ENCODE data around the gene GLB1L3.
A peak's percentile ranks its signal among the peaks of the same experiment; 100 is the strongest.
"Not testable (repeated sequence)": the region's sequence is repeated elsewhere in the genome, so short reads cannot be mapped to it uniquely, and the experiment has no call there.

GLB1L3 gene

DNA sequence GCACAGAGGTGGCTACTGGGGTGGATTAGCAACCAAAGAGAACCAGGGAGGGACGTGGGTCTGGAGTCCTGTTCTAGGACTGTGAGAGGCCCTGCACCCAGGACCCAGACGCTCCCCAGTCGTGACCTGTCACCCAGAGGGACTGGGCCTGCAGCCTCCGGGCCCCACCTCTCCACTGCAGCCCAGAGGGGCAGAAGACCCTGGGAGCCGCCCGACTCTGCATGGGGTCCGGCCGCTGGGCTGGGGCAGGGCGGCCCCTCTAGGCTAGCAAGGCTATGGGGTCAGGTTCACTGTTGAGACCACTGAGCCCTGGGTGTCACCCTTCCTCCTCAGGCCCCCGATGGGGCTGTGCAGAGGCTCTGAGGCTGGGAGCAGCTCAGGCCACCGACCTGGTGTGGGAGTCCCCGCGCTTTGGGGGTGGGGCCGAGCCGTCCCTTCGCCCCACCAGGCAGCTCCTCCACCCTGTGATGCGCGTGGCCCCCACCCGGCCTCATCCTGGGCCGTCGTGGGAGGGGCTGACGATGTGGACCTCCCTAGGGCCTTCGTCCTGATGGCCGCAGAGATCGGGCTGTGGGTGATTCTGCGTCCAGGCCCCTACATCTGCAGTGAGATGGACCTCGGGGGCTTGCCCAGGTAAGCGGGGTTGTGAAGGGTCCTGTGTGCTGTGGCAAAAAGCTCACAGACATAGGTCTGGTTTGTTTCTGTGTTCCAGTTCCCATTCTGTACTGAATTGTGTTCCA lies 68.5 kb downstream of the GLB1L3 start:
- not testable (repeated sequence) for DNase-seq (ENCODE audit: low read depth)

GRCh38 chr11:134345237-134345550 lies 69.0 kb downstream of the GLB1L3 start:
- DNase-seq (ENCODE audit: low read depth) = no peak

DNA sequence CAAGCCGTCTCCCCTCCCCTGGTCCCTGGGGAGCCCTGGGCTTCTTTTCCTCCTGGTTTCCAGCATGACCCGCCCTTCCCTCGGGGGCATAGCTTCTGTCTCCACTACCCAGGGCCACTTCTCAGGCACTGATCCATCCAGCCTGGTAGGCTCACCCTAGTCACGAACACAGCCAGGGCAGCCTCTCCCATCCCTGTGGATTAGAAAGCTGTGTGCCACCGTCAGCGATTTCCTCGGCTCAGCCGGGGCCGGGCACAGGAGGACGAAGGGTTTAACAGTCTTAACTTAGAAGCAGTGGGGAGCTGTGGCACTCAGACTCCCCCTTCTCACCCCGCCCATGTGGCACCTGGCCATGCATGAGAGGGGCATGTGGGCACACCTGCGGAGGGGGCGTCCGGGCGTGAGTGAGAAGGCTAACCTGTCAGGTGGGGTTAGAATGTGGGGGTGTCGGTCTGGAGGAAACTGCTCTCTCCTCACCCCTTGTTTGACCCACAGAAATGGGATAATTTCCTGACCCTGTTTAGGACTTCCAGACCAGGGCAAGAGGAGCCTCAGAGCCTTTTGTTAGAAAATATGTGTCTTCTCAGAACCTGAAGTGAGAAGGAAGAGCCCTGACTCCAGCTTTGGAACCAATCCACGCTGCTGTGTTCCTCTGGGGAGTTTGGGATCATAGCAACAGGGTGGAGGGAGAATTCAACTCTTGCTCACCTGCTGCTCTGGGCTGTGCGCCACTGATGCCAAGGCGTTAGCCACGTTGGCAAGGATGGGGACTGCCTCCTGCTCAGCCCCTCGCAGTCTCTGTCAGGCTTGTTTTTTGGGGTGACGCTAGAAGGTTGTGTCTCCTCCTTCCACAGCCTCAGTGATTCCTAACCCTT lies 70.2 kb downstream of the GLB1L3 start:
- DNase-seq (ENCODE audit: low read depth) = no peak

DNA sequence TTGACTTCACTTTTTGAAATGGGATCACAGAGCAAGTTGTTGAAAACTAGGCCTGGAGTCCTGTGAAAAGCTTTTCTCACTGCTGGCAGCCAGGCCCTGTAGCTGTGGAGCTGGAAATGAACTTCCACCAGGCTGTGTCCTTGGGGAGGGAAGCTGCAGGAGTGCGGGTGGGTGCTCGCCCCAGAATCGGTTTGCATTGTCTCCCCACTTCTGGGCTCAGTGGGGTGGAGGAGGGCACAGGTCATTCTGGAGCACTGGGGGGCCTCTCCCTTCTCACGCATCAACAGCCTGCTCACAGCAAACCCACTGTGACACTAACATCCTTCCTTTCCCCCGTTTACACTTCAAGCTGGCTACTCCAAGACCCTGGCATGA lies 70.8 kb downstream of the GLB1L3 start:
- no peak for DNase-seq (ENCODE audit: low read depth)

DNA sequence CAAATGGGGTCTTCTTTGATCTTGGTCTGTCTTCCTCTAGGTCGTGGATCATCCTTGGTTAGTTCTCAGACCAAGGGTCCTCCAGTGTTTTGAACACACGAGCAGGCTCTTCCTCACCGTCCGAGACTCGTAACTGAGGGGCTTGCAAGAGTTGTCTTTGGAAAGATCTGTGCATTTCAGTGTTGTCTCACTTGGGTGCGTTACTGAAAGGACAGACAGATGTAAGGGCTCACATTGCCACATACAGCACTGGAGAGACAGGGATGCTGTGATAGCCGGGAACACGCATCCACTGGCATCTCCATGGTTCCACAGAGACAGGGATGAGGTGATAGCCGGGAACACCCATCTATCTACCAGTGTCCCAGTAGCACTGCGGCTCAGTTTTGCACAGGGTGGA lies 71.3 kb downstream of the GLB1L3 start:
- no peak for DNase-seq (ENCODE audit: low read depth)

DNA sequence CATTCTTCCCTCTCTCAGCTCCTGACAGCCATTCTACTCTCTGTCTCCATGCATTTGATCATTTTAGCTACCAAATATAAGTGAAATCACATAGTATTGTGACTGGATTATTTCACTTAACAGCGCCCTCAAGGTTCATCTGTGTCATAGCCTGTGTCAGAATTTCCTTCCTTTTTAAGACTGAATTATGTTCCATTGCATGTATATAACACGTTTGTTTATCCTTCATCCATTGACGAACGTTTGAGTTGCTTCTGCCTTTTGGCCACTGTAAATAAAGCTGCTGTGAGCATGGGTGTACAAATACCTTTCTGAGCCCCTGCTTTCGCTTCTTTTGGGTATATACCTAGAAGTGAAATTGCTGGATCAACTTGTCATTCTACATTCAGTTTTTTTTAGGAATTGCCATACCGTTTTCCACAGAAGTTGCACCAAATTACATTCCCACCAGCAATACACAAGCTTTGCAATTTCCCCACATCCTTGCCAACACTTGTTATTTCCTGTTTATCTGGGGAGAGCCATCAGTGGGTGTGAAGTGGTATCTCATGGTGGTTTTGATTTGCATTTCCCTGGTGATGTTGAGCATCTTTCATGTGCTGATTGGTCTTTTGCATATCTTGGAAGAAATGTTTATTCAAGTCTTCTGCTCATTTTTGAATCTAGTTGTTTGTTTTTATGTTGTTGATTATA lies 73.1 kb downstream of the GLB1L3 start:
- DNase-seq (ENCODE audit: low read depth) = no peak

- no peak for DNase-seq (ENCODE audit: low read depth)
Observed at GRCh38 chr11:134349802-134350355, 73.7 kb downstream of the GLB1L3 start.

- DNase-seq (ENCODE audit: low read depth) = no peak
Observed at GRCh38 chr11:134350381-134350780, 74.2 kb downstream of the GLB1L3 start.

DNA sequence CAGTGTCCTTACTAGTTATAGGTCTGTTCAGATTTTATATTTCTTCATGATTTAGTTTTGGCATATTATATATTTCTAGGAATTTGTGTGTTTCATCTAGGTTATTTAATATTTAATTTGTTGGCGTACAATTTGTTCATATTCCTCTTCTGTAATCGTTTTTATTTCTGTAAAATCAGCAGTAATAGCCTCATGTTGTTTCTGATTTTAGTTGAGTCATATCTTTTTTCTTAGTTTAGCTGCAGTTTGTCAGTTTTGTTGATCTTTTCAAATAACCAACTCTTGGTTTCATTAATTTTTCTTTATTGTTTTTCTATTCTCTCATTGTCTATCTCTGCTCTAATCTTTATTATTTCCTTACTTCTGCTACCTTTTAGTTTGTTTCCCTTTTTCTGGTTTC lies 75.9 kb downstream of the GLB1L3 start:
- DNase-seq (ENCODE audit: low read depth) = no peak

DNA sequence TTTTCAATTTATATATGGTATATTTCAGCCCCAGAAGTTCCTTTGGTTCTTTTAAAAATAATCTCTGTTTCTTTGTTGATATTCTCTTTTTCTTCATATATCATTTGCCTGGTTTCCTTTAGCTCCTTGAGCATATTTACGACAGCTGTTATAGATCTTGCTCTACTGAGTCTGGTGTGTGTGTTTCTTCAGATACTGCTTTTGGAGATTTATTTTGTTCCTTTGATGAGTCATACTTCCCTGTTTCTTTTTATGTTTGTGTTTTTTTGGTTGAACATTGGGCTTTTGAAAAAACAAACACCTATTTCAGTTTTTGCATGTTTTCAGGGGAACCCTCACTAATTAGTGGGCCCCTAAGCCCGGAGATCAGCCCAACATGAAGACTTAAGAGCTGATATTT lies 79.0 kb downstream of the GLB1L3 start:
- no peak for DNase-seq (ENCODE audit: low read depth)

DNA sequence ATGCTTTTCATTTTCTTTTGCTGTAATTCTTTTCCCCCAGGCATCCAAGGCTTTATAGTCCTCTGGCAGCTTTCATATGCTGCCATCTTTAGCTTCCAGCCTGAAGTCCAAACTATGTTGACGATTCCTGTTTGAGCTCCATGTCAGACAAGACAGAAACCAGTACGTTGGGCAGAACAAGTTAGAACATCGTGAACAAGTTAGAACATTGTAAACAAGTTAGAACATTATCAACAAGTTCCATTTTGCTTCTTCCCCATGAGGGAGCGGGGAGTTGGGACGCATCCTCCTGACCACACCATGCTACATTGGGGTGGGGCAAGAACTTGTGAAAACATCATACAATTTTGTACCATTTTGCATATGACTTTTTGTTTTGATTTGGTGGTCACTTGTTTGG lies 79.5 kb downstream of the GLB1L3 start:
- DNase-seq (ENCODE audit: low read depth) = no peak

- no peak for DNase-seq (ENCODE audit: low read depth)
Observed at GRCh38 chr11:134356656-134357544, 80.7 kb downstream of the GLB1L3 start.

DNA sequence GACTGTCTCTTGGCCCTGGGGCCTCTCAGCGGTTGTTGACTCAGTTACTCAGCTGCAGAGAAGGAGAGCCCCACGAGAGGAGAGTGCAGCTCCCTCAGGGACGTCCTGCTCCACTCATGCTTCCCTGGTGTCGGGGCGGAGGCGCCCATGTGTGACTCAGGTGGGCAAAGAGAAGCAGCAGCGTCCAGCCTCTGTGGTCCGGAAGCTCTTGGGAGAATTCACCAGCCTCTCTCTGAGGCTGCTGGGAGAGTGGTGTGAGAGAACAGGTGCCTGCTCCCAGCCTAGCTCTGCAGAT lies 81.3 kb downstream of the GLB1L3 start:
- no peak for DNase-seq (ENCODE audit: low read depth)

- no peak for DNase-seq (ENCODE audit: low read depth)
Observed at GRCh38 chr11:134358165-134358855, 82.1 kb downstream of the GLB1L3 start.

DNA sequence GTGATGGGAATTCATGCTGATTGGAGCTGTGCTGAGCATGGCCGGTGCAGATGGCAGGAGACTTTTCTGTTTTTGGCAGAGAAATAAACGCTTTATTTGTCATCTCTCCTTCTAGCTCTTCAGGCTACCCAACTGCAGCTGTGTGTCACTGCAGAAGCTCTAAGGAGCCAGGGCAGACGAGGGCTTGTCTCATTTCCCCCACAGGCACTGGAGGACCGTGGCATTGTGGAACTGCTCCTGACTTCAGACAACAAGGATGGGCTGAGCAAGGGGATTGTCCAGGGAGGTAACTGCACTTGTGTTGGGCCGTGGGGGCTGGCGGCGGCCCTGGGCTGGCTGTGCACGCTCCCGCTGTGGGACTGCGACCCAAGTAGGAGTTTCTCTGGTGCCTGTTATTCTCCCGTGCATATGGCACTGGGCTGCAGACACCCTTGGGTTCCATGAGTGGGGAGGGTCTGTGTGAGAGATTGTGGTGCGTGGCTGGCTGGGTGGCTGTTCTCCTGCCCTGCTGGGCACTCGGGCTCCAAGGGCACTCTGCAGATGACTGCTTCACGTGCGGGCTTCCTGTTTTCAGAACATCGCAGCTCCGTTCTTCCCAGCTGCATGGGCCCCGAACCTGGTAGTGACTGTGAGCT lies 82.8 kb downstream of the GLB1L3 start:
- no peak for DNase-seq (ENCODE audit: low read depth)

DNA sequence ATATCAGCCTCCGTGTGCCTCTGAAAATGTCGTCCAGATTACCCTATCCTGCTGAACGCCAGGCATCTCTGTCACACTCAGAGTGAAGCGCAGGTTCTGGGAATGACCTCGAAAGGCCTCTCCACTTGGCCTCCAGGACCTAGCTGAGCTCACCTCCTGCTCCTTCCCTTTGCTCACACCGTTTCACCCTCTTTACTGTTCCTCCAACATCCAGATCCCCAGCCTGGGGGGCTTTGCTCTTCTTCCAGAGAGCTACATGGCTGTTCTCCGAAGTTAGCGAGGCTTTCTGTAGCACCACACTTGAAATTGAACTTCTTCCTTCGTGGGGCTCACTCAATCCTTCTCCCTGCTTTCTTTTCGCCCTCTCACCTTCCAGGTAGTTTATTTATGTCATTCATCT lies 83.5 kb downstream of the GLB1L3 start:
- no peak for DNase-seq (ENCODE audit: low read depth)

- peak; percentile 48 for DNase-seq (ENCODE audit: low read depth)
Observed at GRCh38 chr11:134360050-134360835, 84.1 kb downstream of the GLB1L3 start.

DNA sequence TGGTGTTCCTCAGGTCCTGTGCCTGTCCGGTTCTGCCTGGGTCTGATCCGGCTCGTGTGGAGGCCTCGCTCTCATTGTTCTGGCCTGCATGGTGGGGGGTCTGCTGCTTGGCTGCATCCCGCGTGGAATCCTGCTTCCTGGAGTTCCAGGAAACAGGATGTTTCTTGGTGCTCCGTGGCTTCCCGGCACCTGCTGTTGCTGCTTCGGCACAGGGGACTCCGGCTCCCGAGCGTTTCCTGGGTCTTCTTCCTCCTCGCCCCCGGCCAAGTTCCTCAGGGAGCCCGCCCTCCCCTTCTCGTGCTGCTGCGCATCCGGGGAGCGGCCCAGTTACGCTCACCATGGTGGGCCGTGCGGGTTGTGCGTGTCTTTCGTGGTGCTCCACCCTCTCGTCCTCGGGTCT lies 85.5 kb downstream of the GLB1L3 start:
- DNase-seq (ENCODE audit: low read depth) = no peak

DNA sequence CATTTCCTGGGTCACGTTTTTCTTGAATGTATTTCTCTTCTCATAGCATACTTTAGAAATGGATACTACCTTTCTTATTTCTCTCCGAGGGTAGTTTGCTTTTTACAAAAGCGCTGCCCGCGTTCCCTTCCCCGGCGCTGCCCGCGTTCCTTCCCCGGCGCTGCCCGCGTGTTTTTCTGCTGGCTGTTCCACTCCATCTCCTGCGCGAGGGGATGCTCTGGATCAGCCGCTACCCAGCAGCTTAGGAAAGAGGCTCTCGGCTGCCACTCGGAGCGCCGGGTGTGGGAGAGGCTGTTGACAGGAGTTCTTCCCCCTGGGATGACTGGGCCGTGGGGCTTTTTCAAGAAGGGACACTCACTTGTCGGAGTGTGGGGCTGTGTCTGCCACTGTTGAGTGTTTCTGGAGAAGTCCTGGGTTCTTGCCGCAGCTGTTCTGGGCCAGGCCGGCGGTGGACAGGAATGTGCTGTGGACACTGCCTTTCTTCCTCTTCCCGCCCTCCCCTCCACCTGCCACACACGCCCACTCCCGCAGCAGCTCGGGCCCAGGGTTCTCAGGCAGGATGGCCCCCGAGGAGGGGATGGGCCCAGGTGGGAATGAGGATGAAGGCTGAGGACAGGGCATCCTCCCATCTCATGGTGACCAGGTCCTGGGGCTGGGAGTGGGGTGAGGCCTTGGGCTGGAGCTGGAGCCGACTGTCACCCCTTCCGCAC lies 86.2 kb downstream of the GLB1L3 start:
- no peak for DNase-seq (ENCODE audit: low read depth)
